Skeletal muscle tissue (tissue), 4 donors: ENCODE measurements around the gene XRCC5. TPM values are rescaled to one million over a fixed set of nuclear protein-coding genes. Genes with fewer than 3 reads are reported as not detected.

ENCODE experiments used
- H3K27ac ChIP-seq: one replicate; pipeline ENCODE4 v1.7.0; 2013; ENCODE audit warnings: mild to moderate bottlenecking, low read depth, low read length, inconsistent platforms
- H3K27me3 ChIP-seq, 3 donors: one replicate each; pipeline ENCODE4 v1.7.0; 2013; ENCODE audit warnings: low read length in 3 of 3; ENCODE audit not compliant: control insufficient read depth in 3 of 3, insufficient read depth in 3 of 3
- H3K36me3 ChIP-seq, 3 donors: one replicate each; pipeline ENCODE4 v1.7.0; 2013; ENCODE audit warnings: low read length in 3 of 3; ENCODE audit not compliant: control insufficient read depth in 3 of 3, insufficient read depth in 3 of 3
- H3K4me1 ChIP-seq, 3 donors: one replicate each; pipeline ENCODE4 v1.7.0; 2013; ENCODE audit warnings: low read length in 3 of 3, mild to moderate bottlenecking in 3 of 3; ENCODE audit not compliant: control insufficient read depth in 3 of 3, insufficient read depth in 3 of 3
- H3K4me3 ChIP-seq, 3 donors: one replicate each; pipeline ENCODE4 v1.7.0; 2013; ENCODE audit warnings: low read length in 3 of 3
- H3K9ac ChIP-seq, 3 donors: one replicate each; pipeline ENCODE4 v1.7.0; 2013; ENCODE audit warnings: low read length in 3 of 3, mild to moderate bottlenecking in 3 of 3, moderate library complexity in 2 of 3, low read depth in 1 of 3
- H3K9me3 ChIP-seq, 3 donors: one replicate each; pipeline ENCODE4 v1.7.0; 2013; ENCODE audit warnings: low read length in 3 of 3; ENCODE audit not compliant: control insufficient read depth in 3 of 3
- total RNA-seq: library from RNA; depleted of rRNA; stranded (reverse); fragments of >200 nt; gene quantifications from one replicate; pipeline ENCODE4 v1.2.3, GENCODE V29; 2014
- donor health status: Osteomylitis.

XRCC5 gene
- 188 TPM for total RNA-seq

DNA sequence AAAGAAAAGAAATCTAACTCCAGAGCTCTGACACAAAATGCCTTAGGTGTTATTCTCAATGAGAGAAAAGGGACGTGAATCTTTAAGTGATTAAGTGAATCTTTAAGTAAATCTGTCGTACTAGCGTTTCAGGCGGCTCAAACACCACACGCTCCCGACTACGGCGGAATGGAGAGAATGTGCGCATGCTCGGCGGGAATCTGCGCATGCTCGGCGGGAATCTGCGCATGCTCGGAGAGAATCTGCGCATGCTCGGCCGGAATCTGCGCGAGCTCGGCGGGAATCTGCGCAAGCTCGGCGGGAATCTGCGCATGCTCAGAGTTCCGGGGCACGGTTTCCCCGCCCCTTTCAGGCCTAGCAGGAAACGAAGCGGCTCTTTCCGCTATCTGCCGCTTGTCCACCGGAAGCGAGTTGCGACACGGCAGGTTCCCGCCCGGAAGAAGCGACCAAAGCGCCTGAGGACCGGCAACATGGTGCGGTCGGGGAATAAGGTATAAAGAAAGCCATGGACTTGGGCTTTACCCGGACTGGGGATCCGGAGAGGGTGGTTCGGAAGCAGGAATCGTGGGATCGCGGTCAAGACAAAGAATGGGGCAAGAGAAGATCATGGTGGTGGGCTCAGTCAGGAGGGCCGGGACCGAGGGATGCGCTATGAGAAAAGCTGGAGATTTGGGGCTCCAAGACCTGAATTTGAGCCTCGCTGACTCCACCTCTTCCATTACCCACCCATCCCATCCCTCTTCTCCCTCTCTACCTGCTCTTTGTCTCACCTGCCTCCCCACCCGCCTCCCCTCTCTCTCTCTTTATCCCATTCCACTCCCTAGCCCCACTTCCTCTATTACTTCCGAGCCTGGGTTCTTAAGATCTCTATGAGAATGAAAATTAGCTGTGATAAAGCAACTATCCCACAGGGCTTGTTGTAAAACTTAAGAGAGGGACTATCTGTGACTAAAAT is at the start of gene XRCC5:
TSS of gene XRCC5 (plus strand) at position 382 of the 955 bp plus-strand sequence. CDS start at position 471, 89 bp downstream.
- Histone ChIP-seq H3K4me3 (peak within 1 kb of the TSS; percentile 91 to 99 (median 98)), H3K9ac (peak within 1 kb of the TSS; percentile 98 to 99 (median 98)), H3K36me3 (peaks cover 6 to 26% (median 6%) of the 10 kb centered on the region in 3 donors), H3K27ac (peak within 1 kb of the TSS; percentile 90), H3K4me1 (peaks cover 5 to 12% (median 10%) of the 10 kb centered on the region in 3 donors), H3K27me3 (peaks cover 0 to 7% (median 0%) of the 10 kb centered on the region in 3 donors), H3K9me3 (no peaks in the 10 kb centered on the region)

DNA sequence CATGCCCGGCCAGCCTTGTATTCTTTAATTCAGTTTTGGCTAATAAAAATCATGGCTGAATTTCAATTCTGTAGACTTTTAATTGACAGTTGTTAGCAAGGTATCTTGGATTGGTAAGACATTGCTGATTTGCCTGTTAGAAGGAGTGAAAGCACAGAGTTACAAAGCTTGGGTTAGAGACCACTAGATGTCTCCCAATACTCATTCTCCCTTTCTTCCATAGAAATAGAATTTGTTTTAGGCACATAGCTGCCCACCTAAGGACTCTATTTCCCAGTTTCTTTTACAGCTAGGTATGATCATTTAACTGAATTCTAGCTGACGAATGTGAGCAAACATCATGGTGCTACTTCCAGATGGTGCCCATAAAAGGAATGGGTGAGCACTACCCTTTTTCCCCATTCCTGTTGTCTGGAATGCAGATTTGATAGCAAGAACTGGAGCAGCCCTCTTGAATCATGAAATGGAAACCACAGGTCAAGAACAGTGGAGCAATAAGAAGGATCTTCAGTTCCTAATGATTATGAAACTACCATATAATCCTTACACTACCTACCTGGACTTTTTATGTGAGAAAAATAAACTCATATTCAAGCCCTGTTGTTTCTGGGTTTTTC is 45.0 kb upstream of the XRCC5 start:
- no peak overlapping the region for H3K4me3 ChIP-seq
- no peak overlapping the region for H3K27ac ChIP-seq
- H3K36me3 ChIP-seq: peaks cover 3 to 13% (median 5%) of the 10 kb centered on the region in 3 donors
- no peaks in the 10 kb centered on the region for H3K9me3 ChIP-seq
- no peaks in the 10 kb centered on the region for H3K4me1 ChIP-seq
- H3K9ac ChIP-seq: no peak overlapping the region
- no peaks in the 10 kb centered on the region for H3K27me3 ChIP-seq

DNA sequence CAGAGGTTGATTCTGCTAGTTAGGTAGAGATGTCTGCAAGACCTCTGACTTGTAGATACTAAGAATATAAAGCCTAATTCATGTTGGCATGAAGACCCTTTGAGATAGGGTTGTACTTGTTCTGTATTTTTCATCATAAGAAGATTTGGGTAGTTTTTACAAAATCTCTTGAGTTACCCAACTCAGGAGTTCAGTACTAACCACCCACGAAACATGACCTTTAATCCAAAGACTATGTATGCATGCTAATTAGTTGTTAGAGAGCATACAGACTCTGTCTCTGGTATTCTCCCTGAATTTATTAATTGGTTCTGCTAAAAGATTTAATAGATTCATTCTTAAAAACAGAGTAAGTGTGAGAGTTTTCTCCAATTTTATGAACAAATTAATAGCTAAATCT is 44.5 kb upstream of the XRCC5 start:
- Histone ChIP-seq H3K27ac (no peak overlapping the region), H3K4me3 (no peak overlapping the region), H3K36me3 (peaks cover 3 to 13% (median 5%) of the 10 kb centered on the region in 3 donors)

DNA sequence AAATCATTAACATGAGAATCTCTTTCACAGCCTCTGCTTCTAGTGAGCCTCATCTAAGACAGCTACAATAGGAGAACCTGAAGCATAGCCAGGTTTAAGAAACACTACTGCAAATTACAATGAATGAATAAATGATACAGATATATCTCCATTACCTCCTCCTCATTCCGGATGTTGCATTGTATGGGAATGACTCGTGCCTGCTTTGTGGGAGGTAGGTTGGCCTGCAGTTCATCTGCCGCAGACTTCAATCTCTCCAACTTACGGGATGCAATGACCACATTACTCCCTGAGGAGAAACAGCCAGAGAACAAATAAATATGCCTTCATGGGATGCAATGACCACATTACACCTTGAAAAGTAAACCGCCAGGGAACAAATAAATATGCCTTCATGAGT is 42.9 kb upstream of the XRCC5 start:
- H3K4me1 ChIP-seq: no peaks in the 10 kb centered on the region
- H3K9ac ChIP-seq: no peak overlapping the region
- no peaks in the 10 kb centered on the region for H3K9me3 ChIP-seq
- H3K36me3 ChIP-seq: peaks cover 3 to 9% (median 5%) of the 10 kb centered on the region in 3 donors
- no peaks in the 10 kb centered on the region for H3K27me3 ChIP-seq
- H3K27ac ChIP-seq: no peak overlapping the region
- H3K4me3 ChIP-seq: no peak overlapping the region

More for the DNA sequence above, 44.5 kb upstream of the XRCC5 start:
- Histone ChIP-seq H3K27me3 (no peaks in the 10 kb centered on the region), H3K9ac (no peak overlapping the region), H3K4me1 (no peaks in the 10 kb centered on the region), H3K9me3 (no peaks in the 10 kb centered on the region)

DNA sequence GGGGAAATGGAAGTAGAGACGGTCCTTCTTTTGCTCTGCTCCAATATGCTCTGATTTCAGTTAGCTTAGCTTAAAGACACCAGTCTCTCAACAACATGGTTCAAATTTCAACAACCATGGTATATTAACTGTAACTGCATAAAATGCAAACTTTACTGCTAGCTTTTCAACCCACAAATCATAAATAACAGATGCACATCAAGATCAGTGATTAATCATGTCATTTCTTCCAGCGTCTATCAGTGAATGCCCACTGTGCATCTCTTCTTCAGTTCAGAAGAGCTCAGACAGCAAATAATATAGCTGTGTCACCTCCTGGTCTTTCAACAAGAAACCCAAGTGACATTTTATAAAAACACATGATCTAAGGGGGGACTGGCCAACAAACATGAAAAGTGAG is 40.1 kb upstream of the XRCC5 start:
- no peaks in the 10 kb centered on the region for H3K4me1 ChIP-seq
- H3K9ac ChIP-seq: no peak overlapping the region
- H3K4me3 ChIP-seq: no peak overlapping the region
- H3K27me3 ChIP-seq: no peaks in the 10 kb centered on the region
- H3K9me3 ChIP-seq: no peaks in the 10 kb centered on the region
- no peak overlapping the region for H3K27ac ChIP-seq
- H3K36me3 ChIP-seq: peaks cover 3 to 8% (median 5%) of the 10 kb centered on the region in 3 donors

DNA sequence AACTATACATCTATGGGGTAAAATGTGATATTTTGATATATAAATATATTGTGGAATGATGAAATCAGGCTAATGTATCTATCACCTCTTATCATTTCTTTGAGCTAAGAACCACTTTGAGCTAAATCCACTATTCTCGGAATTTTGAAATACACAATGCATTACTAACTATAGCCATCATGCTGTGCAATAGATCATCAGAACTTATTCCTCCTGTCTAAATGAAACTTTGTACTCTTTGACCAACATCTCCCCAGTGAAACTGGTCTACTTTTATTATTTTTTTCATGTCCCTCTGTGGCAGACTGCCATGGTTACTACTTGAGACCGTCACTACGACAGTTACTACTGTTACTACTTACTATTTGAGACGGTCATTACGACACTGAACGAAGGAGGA is 39.0 kb upstream of the XRCC5 start:
- Histone ChIP-seq H3K27me3 (no peaks in the 10 kb centered on the region), H3K36me3 (peaks cover 0 to 2% (median 1%) of the 10 kb centered on the region in 3 donors), H3K9me3 (no peaks in the 10 kb centered on the region), H3K27ac (no peak overlapping the region), H3K4me1 (no peaks in the 10 kb centered on the region), H3K4me3 (no peak overlapping the region), H3K9ac (no peak overlapping the region)

DNA sequence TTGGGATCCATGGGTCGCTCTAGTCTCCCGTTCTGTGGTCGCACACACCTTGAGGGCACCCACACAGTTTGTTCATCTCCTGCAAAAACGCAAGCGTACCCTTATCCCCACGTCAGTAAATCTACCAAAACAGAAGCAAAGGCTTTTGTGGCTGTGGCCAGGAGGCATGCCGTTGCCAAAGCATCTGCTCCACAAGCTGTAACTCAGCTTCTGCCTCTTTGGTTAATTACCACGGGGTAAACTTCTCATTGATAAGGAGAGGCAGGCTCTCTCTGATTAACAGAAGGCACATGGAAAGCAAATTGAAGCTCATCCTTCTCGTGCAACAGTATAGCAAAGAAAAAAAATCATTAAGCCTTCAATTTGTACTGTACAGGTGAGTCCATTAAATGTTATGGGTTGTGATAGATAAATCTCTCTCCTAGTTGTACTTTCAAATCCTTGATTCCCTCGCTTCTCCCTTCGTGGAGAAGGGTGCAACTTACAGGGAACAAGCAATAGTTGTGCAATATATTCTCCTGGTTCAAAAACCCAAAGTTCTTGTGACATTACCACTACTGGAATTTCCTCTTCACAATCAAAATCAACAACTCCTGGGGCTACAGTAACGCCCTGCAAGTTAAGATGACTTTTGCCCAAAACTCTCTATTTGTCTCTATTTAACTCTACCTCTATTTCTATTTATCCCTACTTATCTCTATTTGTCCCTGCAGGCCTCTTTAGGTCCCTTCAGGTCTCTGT is 37.9 kb upstream of the XRCC5 start:
- Histone ChIP-seq H3K27ac (no peak overlapping the region), H3K4me3 (no peak overlapping the region), H3K36me3 (no peaks in the 10 kb centered on the region)

DNA sequence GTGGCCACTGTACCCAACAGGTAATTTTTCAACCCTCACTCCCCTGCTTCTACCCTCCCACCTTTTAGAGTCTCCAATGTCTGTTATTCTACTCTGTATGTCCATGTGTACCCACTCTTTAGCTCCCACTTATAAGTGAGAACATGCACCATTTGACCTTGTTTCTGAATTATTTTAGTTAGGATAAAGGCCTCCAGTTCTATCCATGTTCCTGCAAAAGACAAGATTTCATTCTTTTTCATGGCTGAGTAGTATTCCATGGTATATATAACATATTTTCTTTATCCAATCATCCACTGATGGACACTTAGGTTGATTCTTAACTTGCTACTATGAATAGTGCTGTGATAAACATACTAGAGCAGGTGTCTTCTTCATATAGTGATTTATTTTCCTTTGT is 36.7 kb upstream of the XRCC5 start:
- Histone ChIP-seq H3K27me3 (no peaks in the 10 kb centered on the region), H3K4me1 (no peaks in the 10 kb centered on the region), H3K4me3 (no peak overlapping the region), H3K9me3 (no peaks in the 10 kb centered on the region), H3K27ac (no peak overlapping the region), H3K9ac (no peak overlapping the region), H3K36me3 (no peaks in the 10 kb centered on the region)

More for the DNA sequence above, 37.9 kb upstream of the XRCC5 start:
- Histone ChIP-seq H3K4me1 (no peaks in the 10 kb centered on the region), H3K9ac (no peak overlapping the region), H3K9me3 (no peaks in the 10 kb centered on the region), H3K27me3 (no peaks in the 10 kb centered on the region)

DNA sequence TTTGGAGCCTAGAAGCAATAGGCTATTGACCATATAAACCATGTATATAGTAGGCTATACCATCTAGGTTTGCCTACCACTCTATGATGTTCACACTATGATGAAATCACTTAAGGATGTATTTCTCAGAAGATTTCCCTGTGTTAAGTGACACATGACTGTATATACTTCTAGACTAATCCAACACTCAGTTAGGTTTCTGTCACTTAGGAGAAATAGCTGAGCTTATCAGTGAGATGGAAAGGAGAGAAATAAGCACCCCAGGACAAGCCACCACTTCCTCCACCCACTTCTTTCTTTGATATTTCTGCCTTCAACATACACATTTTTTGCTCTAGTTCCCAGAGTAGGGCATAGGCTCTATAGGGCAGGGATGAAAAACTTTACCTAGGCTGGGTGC is 35.4 kb upstream of the XRCC5 start:
- Histone ChIP-seq H3K27me3 (no peaks in the 10 kb centered on the region), H3K36me3 (no peaks in the 10 kb centered on the region), H3K4me1 (no peaks in the 10 kb centered on the region), H3K27ac (no peak overlapping the region), H3K9ac (no peak overlapping the region), H3K9me3 (no peaks in the 10 kb centered on the region), H3K4me3 (no peak overlapping the region)
